ENCODE data around the gene LRRC4C. TPM values are rescaled to one million over a fixed set of nuclear protein-coding genes. Genes with fewer than 3 reads are reported as not detected.

Gene LRRC4C
- polyA plus RNA-seq, 1 of the 3 experiments (the other 2 are of a cell fraction) = 0.16 TPM

DNA sequence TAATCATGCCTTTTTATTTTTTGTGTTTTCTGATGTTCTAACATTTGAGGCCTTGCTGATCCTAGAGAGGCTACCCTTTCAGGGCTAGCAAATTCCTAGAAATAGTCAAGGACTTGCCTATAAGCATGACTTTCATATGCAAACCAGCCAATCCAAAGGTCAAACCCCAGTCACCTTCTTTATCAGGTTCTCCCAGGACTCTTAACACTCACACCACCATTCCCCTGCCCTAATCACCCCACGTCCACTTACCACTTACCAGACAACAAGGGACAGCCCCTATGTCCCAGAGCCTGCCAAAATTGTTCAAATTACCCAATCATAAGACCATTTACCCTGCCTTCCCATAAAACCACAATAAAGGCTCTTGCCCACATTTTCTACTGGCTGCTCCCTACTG lies 1339.8 kb downstream of the LRRC4C start:
- ChIA-PET CTCF (interaction anchor here (1.2 kb wide), 1 partner anchor 10 kb away, joined by 6 read pairs; no protein-coding TSS in a partner anchor), POLR2A (no interaction called here)
- Histone ChIP-seq H3K79me2 (ENCODE audit: insufficient read depth) (no peaks in the 10 kb centered on the region), H4K20me1 (ENCODE audit: insufficient read depth) (no peaks in the 10 kb centered on the region), H3K4me2 (no peak overlapping the region), H3K9ac (no peak overlapping the region), H3K9me2 (no peaks in the 10 kb centered on the region), H3K27me3 (ENCODE audit: insufficient read depth) (no peaks in the 10 kb centered on the region), H3K4me1 (ENCODE audit: control insufficient read depth in 1 of 2, insufficient read depth in 2 of 2, low read depth in 1 of 2, low read length in 1 of 2) (peaks cover 0 to 6% of the 10 kb centered on the region in 2 experiments; a peak in 1 of 4 replicates), H3K36me3 (replicated peaks in 1 of 2; ENCODE audit: control insufficient read depth in 1 of 2, insufficient read depth in 2 of 2, low read length in 1 of 2) (no peaks in the 10 kb centered on the region), H3K27ac (ENCODE audit: low read depth in 2 of 2, low read length in 1 of 2) (no peak overlapping the region), H3K4me3 (ENCODE audit: low read depth in 2 of 2, low read length in 1 of 2) (no peak overlapping the region), H3F3A (replicated peaks; ENCODE audit: insufficient read depth) (no peaks in the 10 kb centered on the region), H2AFZ (ENCODE audit: low read depth) (no peak overlapping the region), H3K9me3 (no peaks in the 10 kb centered on the region; the same call in 1 of the 2 replicates)
- TF ChIP-seq EP300 (IDR thresholded peaks at IDR 0.05; ENCODE audit: borderline replicate concordance in 1 of 2, low read depth in 1 of 2, low read length in 1 of 2) = no peak
- no peak for TF ChIP-seq FOXM1 (IDR thresholded peaks at IDR 0.05; ENCODE audit: low read depth)
- no peak for TF ChIP-seq EZH2phosphoT487 (IDR thresholded peaks at IDR 0.05; ENCODE audit: borderline replicate concordance, low read depth)
- TF ChIP-seq PBX3 (IDR thresholded peaks at IDR 0.05) = no peak
- no peak for TF ChIP-seq IRF3 (IDR thresholded peaks at IDR 0.05; ENCODE audit: low read depth, low read length)
- no peak for TF ChIP-seq RXRA (IDR thresholded peaks at IDR 0.05; ENCODE audit: borderline replicate concordance, low read depth)
- no peak for TF ChIP-seq SIN3A (IDR thresholded peaks at IDR 0.05; ENCODE audit: borderline replicate concordance, low read depth, low read length)
- TF ChIP-seq NFIC (IDR thresholded peaks at IDR 0.05; ENCODE audit: borderline replicate concordance) = no peak
- no peak for TF ChIP-seq YY1 (IDR thresholded peaks at IDR 0.05; ENCODE audit: low read depth)
- TF ChIP-seq ELF1 (IDR thresholded peaks at IDR 0.05) = no peak
- no peak for TF ChIP-seq TEAD4 (IDR thresholded peaks at IDR 0.05; ENCODE audit: borderline replicate concordance, insufficient read depth)
- no peak for TF ChIP-seq TCF12 (IDR thresholded peaks at IDR 0.05)
- no peak for TF ChIP-seq USF2 (IDR thresholded peaks at IDR 0.05; ENCODE audit: borderline replicate concordance, low read depth, low read length)
- TF ChIP-seq JUND (IDR thresholded peaks at IDR 0.05) = no peak
- TF ChIP-seq ZBTB33 (IDR thresholded peaks at IDR 0.05; ENCODE audit: borderline replicate concordance, low read depth) = no peak
- TF ChIP-seq SMC3 (IDR thresholded peaks at IDR 0.05; ENCODE audit: low read depth, low read length) = no peak
- TF ChIP-seq CHD2 (IDR thresholded peaks at IDR 0.05; ENCODE audit: low read length, partially characterized antibody) = no peak
- WGBS (ENCODE audit: low lambda C conversion rate) = 17% methylated on average over 1 of the region's 1 CpG
- no peak for DNase-seq

Measured in SK-N-SH (cell line).